ENCODE measurements around the gene STX16.

DNA sequence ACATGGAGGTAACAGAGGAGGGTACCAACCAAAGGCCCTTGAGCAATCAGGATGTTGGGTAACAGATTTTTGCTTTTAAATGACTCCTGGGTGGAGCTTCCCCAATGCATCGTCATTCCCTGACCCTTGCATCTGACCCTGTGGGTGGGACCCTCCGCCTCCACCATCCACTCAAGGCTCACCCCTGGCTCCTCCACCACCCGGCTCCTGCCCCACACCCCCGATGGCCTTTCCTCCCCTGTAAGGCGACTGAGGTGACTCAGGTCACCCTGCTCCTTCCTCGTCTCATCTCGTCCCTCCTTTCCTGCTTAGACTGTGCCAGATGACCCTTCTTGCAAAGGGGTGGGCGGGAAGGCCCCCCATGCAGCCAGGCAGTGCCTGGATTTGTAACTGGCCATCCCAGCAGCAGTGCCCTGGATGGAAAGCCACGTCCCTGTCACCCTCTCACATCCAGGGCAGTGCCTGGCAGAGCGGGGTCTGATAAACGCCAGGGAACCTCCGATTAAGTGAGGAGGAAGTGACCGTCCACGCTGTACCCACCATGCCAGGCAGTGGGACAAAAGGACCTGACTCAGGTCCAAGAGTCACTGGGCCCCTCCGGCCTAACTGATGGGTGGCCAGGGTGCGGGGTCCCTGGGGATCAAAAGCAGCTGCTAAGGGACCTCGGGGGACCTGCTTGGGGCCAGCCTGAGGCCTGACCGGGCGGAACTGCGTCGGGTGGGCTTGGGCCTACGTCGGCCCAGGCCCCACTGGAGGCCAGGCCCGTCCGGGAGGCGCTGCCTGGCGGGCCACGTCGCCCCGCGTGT is 40.9 kb downstream of the STX16 start:
- no peak for TF ChIP-seq POLR2A (IDR thresholded peaks at IDR 0.05)
- TF ChIP-seq CTCF (IDR thresholded peaks at IDR 0.05): no peak

Data from esophagus squamous epithelium (tissue), 4 donors.